Neutrophil (primary cell): Measurements from ENCODE around the gene C1orf174.

Experiments
- H3K27ac ChIP-seq: fragments of 200-600 bp; sonication (generic); 2 replicates; pipeline ENCODE4 v1.5.1; 2016; ENCODE audit warnings: mild to moderate bottlenecking, moderate library complexity
- H3K27me3 ChIP-seq: fragments of 200-600 bp; sonication (generic); 2 replicates; pipeline ENCODE4 v1.6.0; 2016; ENCODE audit warnings: mild to moderate bottlenecking
- H3K36me3 ChIP-seq: fragments of 200-600 bp; sonication (generic); 2 replicates; pipeline ENCODE4 v1.5.1; 2017
- H3K4me1 ChIP-seq, 2 experiments: fragments of 200-600 bp in 1 of 2; sonication (generic) in 1 of 2; 1 replicate in 1 of 2; 2 replicates in 1 of 2; pipeline versions ENCODE4 v1.5.1 to v1.6.1; 2013 to 2016; ENCODE audit warnings: low read depth in 1 of 2, low read length in 1 of 2, mild to moderate bottlenecking in 1 of 2, moderate library complexity in 1 of 2; ENCODE audit not compliant: control insufficient read depth in 1 of 2, insufficient read depth in 1 of 2
- H3K4me3 ChIP-seq, 2 experiments: fragments of 200-600 bp in 1 of 2; sonication (generic) in 1 of 2; 1 replicate in 1 of 2; 2 replicates in 1 of 2; pipeline ENCODE4 v1.5.1; 2013 to 2016; ENCODE audit warnings: low read depth in 1 of 2, low read length in 1 of 2, mild to moderate bottlenecking in 1 of 2, moderate library complexity in 1 of 2
- H3K9me3 ChIP-seq: fragments of 200-600 bp; sonication (generic); 2 replicates; pipeline ENCODE4 v1.5.1; 2016
- CTCF ChIP-seq: fragments of 200-600 bp; sonication (generic); IDR thresholded peaks from 2 replicates; pipeline ENCODE4 v1.5.1; 2016; ENCODE audit warnings: antibody characterized with exemption

C1orf174 gene

GRCh38 chr1:3910049-3910731 lies 10.1 kb upstream of the C1orf174 start:
- no peaks in the 10 kb centered on the region for H3K9me3 ChIP-seq
- H3K27me3 ChIP-seq, result peaks cover 26% of the 10 kb centered on the region
- no peak overlapping the region for H3K4me3 ChIP-seq
- no peak overlapping the region for H3K27ac ChIP-seq
- TF ChIP-seq CTCF, result no peak
- peaks cover 3 to 7% of the 10 kb centered on the region in 2 experiments for H3K4me1 ChIP-seq
- H3K36me3 ChIP-seq, result no peaks in the 10 kb centered on the region

GRCh38 chr1:3909615-3910014 lies 9.5 kb upstream of the C1orf174 start:
- Histone ChIP-seq H3K4me3 (no peak overlapping the region), H3K4me1 (peaks cover 3 to 7% of the 10 kb centered on the region in 2 experiments), H3K27ac (no peak overlapping the region), H3K9me3 (no peaks in the 10 kb centered on the region), H3K27me3 (peaks cover 26% of the 10 kb centered on the region), H3K36me3 (no peaks in the 10 kb centered on the region)
- TF ChIP-seq CTCF, result no peak

GRCh38 chr1:3908886-3909517 lies 8.9 kb upstream of the C1orf174 start:
- Histone ChIP-seq H3K4me3 (no peak overlapping the region), H3K27me3 (peaks cover 26% of the 10 kb centered on the region), H3K4me1 (peaks cover 3 to 7% of the 10 kb centered on the region in 2 experiments), H3K36me3 (no peaks in the 10 kb centered on the region), H3K9me3 (no peaks in the 10 kb centered on the region), H3K27ac (no peak overlapping the region)
- no peak for TF ChIP-seq CTCF

GRCh38 chr1:3907621-3908165 lies 7.6 kb upstream of the C1orf174 start:
- no peak for TF ChIP-seq CTCF
- H3K4me3 ChIP-seq, result no peak overlapping the region
- no peaks in the 10 kb centered on the region for H3K36me3 ChIP-seq
- no peak overlapping the region for H3K27ac ChIP-seq
- no peaks in the 10 kb centered on the region for H3K9me3 ChIP-seq
- H3K27me3 ChIP-seq, result peaks cover 26% of the 10 kb centered on the region
- peaks cover 3 to 7% of the 10 kb centered on the region in 2 experiments for H3K4me1 ChIP-seq

GRCh38 chr1:3907031-3907534 lies 7.0 kb upstream of the C1orf174 start:
- Histone ChIP-seq H3K36me3 (no peaks in the 10 kb centered on the region), H3K4me1 (peaks cover 3 to 7% of the 10 kb centered on the region in 2 experiments), H3K9me3 (no peaks in the 10 kb centered on the region), H3K27ac (no peak overlapping the region), H3K27me3 (peaks cover 26% of the 10 kb centered on the region), H3K4me3 (no peak overlapping the region)
- no peak for TF ChIP-seq CTCF
